ENCODE measurements around the gene ZFP36L1.

ZFP36L1 gene

DNA sequence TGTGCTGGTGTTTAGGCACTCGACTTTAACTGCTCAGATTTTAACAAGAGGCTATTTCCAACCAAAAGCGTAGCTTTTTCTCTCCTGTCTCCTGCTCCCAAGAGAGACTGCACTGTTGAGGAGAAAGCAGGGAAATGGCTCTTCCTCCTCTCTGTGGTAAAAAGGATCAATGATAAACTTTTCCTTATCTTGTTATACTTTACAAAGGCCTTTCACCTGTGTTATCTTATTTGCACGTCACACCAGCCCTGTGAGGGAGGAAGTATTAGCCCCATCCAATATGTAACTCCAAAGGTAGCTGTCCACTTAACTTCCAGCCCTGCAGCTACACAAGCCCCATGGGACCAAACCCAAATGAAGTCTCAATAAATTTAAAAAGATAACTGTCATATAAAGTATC, 32.9 kb upstream of the ZFP36L1 start:
- TF ChIP-seq CREB1 (IDR thresholded peaks at IDR 0.05; ENCODE audit: low read depth) (no peak), TCF12 (IDR thresholded peaks at IDR 0.05; ENCODE audit: low read depth) (no peak), TAF1 (IDR thresholded peaks at IDR 0.05; ENCODE audit: low read depth) (no peak), ZBTB7A (IDR thresholded peaks at IDR 0.05; ENCODE audit: low read depth) (no peak), RAD21 (IDR thresholded peaks at IDR 0.05; ENCODE audit: low read depth) (no peak), TEAD4 (IDR thresholded peaks at IDR 0.05) (no peak), FOXM1 (IDR thresholded peaks at IDR 0.05; ENCODE audit: borderline replicate concordance, low read depth) (no peak)
- TF ChIP-seq, protein P1, sequence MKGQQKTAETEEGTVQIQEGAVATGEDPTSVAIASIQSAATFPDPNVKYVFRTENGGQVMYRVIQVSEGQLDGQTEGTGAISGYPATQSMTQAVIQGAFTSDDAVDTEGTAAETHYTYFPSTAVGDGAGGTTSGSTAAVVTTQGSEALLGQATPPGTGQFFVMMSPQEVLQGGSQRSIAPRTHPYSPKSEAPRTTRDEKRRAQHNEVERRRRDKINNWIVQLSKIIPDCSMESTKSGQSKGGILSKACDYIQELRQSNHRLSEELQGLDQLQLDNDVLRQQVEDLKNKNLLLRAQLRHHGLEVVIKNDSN (IDR thresholded peaks at IDR 0.05) = no peak
- TF ChIP-seq, protein P2, sequence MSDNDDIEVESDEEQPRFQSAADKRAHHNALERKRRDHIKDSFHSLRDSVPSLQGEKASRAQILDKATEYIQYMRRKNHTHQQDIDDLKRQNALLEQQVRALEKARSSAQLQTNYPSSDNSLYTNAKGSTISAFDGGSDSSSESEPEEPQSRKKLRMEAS (IDR thresholded peaks at IDR 0.05) = no peak

GRCh38 chr14:68824517-68825347, 31.9 kb upstream of the ZFP36L1 start:
- TF ChIP-seq EGR1 (IDR thresholded peaks at IDR 0.05) (no peak), TAF1 (IDR thresholded peaks at IDR 0.05; ENCODE audit: low read depth) (no peak), YY1 (IDR thresholded peaks at IDR 0.05; ENCODE audit: low read depth) (peak; percentile 55; the same call in 1 of the 2 replicates), FOXM1 (IDR thresholded peaks at IDR 0.05; ENCODE audit: borderline replicate concordance, low read depth) (no peak), TCF12 (IDR thresholded peaks at IDR 0.05; ENCODE audit: low read depth) (peak; percentile 57; the same call in 1 of the 2 replicates), CREB1 (IDR thresholded peaks at IDR 0.05; ENCODE audit: low read depth) (no peak), TEAD4 (IDR thresholded peaks at IDR 0.05) (peak; percentile 40), CEBPB (IDR thresholded peaks at IDR 0.05) (no peak), REST (IDR thresholded peaks at IDR 0.05; ENCODE audit: low read depth) (no peak), EP300 (IDR thresholded peaks at IDR 0.05; ENCODE audit: borderline replicate concordance) (no peak; the same call in 1 of the 2 replicates), RAD21 (IDR thresholded peaks at IDR 0.05; ENCODE audit: low read depth) (peak; percentile 95), ZBTB7A (IDR thresholded peaks at IDR 0.05; ENCODE audit: low read depth) (no peak), NFIC (IDR thresholded peaks at IDR 0.05) (no peak)
- TF ChIP-seq, protein P1 (IDR thresholded peaks at IDR 0.05) = peak; percentile 57; the same call in 1 of the 2 replicates
- TF ChIP-seq, protein P2 (IDR thresholded peaks at IDR 0.05) = peak; percentile 91

GRCh38 chr14:68824207-68824516, 31.3 kb upstream of the ZFP36L1 start:
- no peak for TF ChIP-seq RAD21 (IDR thresholded peaks at IDR 0.05; ENCODE audit: low read depth)
- TF ChIP-seq CEBPB (IDR thresholded peaks at IDR 0.05) = no peak
- TF ChIP-seq, protein P2 (IDR thresholded peaks at IDR 0.05) = no peak
- no peak for TF ChIP-seq EGR1 (IDR thresholded peaks at IDR 0.05)
- no peak for TF ChIP-seq NFIC (IDR thresholded peaks at IDR 0.05)
- TF ChIP-seq REST (IDR thresholded peaks at IDR 0.05; ENCODE audit: low read depth) = no peak
- TF ChIP-seq, protein P1 (IDR thresholded peaks at IDR 0.05) = no peak
- no peak for TF ChIP-seq EP300 (IDR thresholded peaks at IDR 0.05; ENCODE audit: borderline replicate concordance)
- TF ChIP-seq TCF12 (IDR thresholded peaks at IDR 0.05; ENCODE audit: low read depth) = no peak
- no peak for TF ChIP-seq TEAD4 (IDR thresholded peaks at IDR 0.05)
- no peak for TF ChIP-seq ZBTB7A (IDR thresholded peaks at IDR 0.05; ENCODE audit: low read depth)
- TF ChIP-seq YY1 (IDR thresholded peaks at IDR 0.05; ENCODE audit: low read depth) = no peak
- no peak for TF ChIP-seq TAF1 (IDR thresholded peaks at IDR 0.05; ENCODE audit: low read depth)
- TF ChIP-seq CREB1 (IDR thresholded peaks at IDR 0.05; ENCODE audit: low read depth) = no peak

GRCh38 chr14:68823434-68824206, 30.8 kb upstream of the ZFP36L1 start:
- TF ChIP-seq, protein P2 (IDR thresholded peaks at IDR 0.05) = no peak

Data from Ishikawa (cell line).